Measurements from ENCODE around the gene GABRA5. TPM values are rescaled to one million over a fixed set of nuclear protein-coding genes. Genes with fewer than 3 reads are reported as not detected.

The GABRA5 gene
- total RNA-seq, 1 experiment from 2014 or later = not detected

- Histone ChIP-seq H3K4me3 (ENCODE audit: low read depth in 2 of 2, low read length in 2 of 2) (no peak overlapping the region), H3K36me3 (ENCODE audit: control insufficient read depth, insufficient read depth, low read length) (no peaks in the 10 kb centered on the region), H3K27ac (ENCODE audit: low read length) (no peak overlapping the region), H3K9me3 (ENCODE audit: control insufficient read depth, insufficient read depth, low read depth, low read length) (no peaks in the 10 kb centered on the region), H3K4me1 (ENCODE audit: control insufficient read depth, insufficient read depth, low read length) (no peaks in the 10 kb centered on the region), H3K27me3 (ENCODE audit: control insufficient read depth, insufficient read depth, low read length) (no peaks in the 10 kb centered on the region)
- POLR2A ChIA-PET = no interaction called here
- no TSS peak for BruUV-seq (replicated peaks)
- DNase-seq (ENCODE audit: low read depth, low spot score) (no peak), ATAC-seq (no peak)
- no peak for TF ChIP-seq SIN3A (IDR thresholded peaks at IDR 0.05; ENCODE audit: borderline replicate concordance, insufficient read depth, low read depth, low read length)
- no peak for TF ChIP-seq REST (IDR thresholded peaks at IDR 0.05; ENCODE audit: insufficient read depth in 1 of 2, low read depth in 2 of 2, low read length in 1 of 2)
- intact Hi-C loops (cut with micrococcal nuclease; ENCODE audit: unreplicated experiment) = no loop called here
- in situ Hi-C loops (cut with HindIII; ENCODE audit: low pct_unique_long_range_greater_than_20kb, low sequenced_read_pairs) = no loop called here
- CTCF ChIA-PET = no interaction called here
These were observed 74.6 kb downstream of the GABRA5 start for GRCh38 chr15:26941489-26941888.

- H3K27me3 ChIP-seq (ENCODE audit: control insufficient read depth, insufficient read depth, low read length) = no peaks in the 10 kb centered on the region
- TF ChIP-seq POLR2AphosphoS5 (IDR thresholded peaks at IDR 0.05; ENCODE audit: low read depth, low read length) = no peak
- TF ChIP-seq SIN3A (IDR thresholded peaks at IDR 0.05; ENCODE audit: borderline replicate concordance, insufficient read depth, low read depth, low read length) = no peak
- in situ Hi-C loops (cut with HindIII; ENCODE audit: low pct_unique_long_range_greater_than_20kb, low sequenced_read_pairs) = no loop called here
- intact Hi-C loops (cut with micrococcal nuclease; ENCODE audit: unreplicated experiment) = no loop called here
- H3K9me3 ChIP-seq (ENCODE audit: control insufficient read depth, insufficient read depth, low read depth, low read length) = no peaks in the 10 kb centered on the region
- ATAC-seq (no peak), DNase-seq (ENCODE audit: low read depth, low spot score) (no peak)
- no TSS peak for BruUV-seq (replicated peaks)
- H3K36me3 ChIP-seq (ENCODE audit: control insufficient read depth, insufficient read depth, low read length) = no peaks in the 10 kb centered on the region
- POLR2A ChIA-PET = no interaction called here
- H3K27ac ChIP-seq (ENCODE audit: low read length) = no peak overlapping the region
- H3K4me1 ChIP-seq (ENCODE audit: control insufficient read depth, insufficient read depth, low read length) = no peaks in the 10 kb centered on the region
- H3K4me3 ChIP-seq (ENCODE audit: low read depth in 2 of 2, low read length in 2 of 2) = no peak overlapping the region
- CTCF ChIA-PET = no interaction called here
These were observed 77.0 kb downstream of the GABRA5 start for GRCh38 chr15:26943866-26944265.

GRCh38 chr15:26945046-26945445 lies 78.2 kb downstream of the GABRA5 start:
- H3K9me3 ChIP-seq (ENCODE audit: control insufficient read depth, insufficient read depth, low read depth, low read length) = no peaks in the 10 kb centered on the region

More at GRCh38 chr15:26945046-26945445, 78.2 kb downstream of the GABRA5 start:
- Histone ChIP-seq H3K4me1 (ENCODE audit: control insufficient read depth, insufficient read depth, low read length) (no peaks in the 10 kb centered on the region), H3K27me3 (ENCODE audit: control insufficient read depth, insufficient read depth, low read length) (no peaks in the 10 kb centered on the region), H3K4me3 (ENCODE audit: low read depth in 2 of 2, low read length in 2 of 2) (no peak overlapping the region), H3K27ac (ENCODE audit: low read length) (no peak overlapping the region), H3K36me3 (ENCODE audit: control insufficient read depth, insufficient read depth, low read length) (no peaks in the 10 kb centered on the region)
- intact Hi-C loops (cut with micrococcal nuclease; ENCODE audit: unreplicated experiment) (no loop called here), in situ Hi-C loops (cut with HindIII; ENCODE audit: low pct_unique_long_range_greater_than_20kb, low sequenced_read_pairs) (no loop called here)
- ChIA-PET POLR2A (no interaction called here), CTCF (no interaction called here)
- ATAC-seq = no peak
- TF ChIP-seq REST (IDR thresholded peaks at IDR 0.05; ENCODE audit: insufficient read depth in 1 of 2, low read depth in 2 of 2, low read length in 1 of 2) (no peak), CTCF (IDR thresholded peaks at IDR 0.05) (no peak), TCF7L2 (IDR thresholded peaks at IDR 0.05; ENCODE audit: low read depth, low read length) (no peak), SIN3A (IDR thresholded peaks at IDR 0.05; ENCODE audit: borderline replicate concordance, insufficient read depth, low read depth, low read length) (no peak), POLR2AphosphoS5 (IDR thresholded peaks at IDR 0.05; ENCODE audit: low read depth, low read length) (no peak)
- no peak for DNase-seq (ENCODE audit: low read depth, low spot score)
- no TSS peak for BruUV-seq (replicated peaks)

Data from Panc1 (cell line).